Endometrial microvascular endothelial cells (primary cell): Measurements from ENCODE around the gene ALG14. TPM values are rescaled to one million over a fixed set of nuclear protein-coding genes. Genes with fewer than 3 reads are reported as not detected.
"Not testable (repeated sequence)": the region's sequence is repeated elsewhere in the genome, so short reads cannot be mapped to it uniquely, and the experiment has no call there.

ENCODE experiments used
- in situ Hi-C: cut with HindIII; loops from 2 replicates; pipeline ENCODE4 v1.10.0; 2017; ENCODE audit warnings: low sequenced_read_pairs, low pct_unique_long_range_greater_than_20kb; ENCODE audit errors: inconsistent ontology term
- total RNA-seq: library from RNA; depleted of rRNA; stranded (reverse); fragments of >200 nt; gene quantifications from one replicate; pipeline ENCODE4 v1.2.3, GENCODE V29; 2015; ENCODE audit errors: inconsistent ontology term

Gene ALG14
- total RNA-seq, 1 donor from 2014 or later = 1.2 TPM

- in situ Hi-C loops = not testable (repeated sequence)
These were observed 18.5 kb upstream of the ALG14 start for GRCh38 chr1:95091290-95091689.

GRCh38 chr1:95089650-95090287 lies 17.0 kb upstream of the ALG14 start:
- in situ Hi-C loops = no loop called here

GRCh38 chr1:95088303-95088702 lies 15.6 kb upstream of the ALG14 start:
- in situ Hi-C loops = no loop called here

DNA sequence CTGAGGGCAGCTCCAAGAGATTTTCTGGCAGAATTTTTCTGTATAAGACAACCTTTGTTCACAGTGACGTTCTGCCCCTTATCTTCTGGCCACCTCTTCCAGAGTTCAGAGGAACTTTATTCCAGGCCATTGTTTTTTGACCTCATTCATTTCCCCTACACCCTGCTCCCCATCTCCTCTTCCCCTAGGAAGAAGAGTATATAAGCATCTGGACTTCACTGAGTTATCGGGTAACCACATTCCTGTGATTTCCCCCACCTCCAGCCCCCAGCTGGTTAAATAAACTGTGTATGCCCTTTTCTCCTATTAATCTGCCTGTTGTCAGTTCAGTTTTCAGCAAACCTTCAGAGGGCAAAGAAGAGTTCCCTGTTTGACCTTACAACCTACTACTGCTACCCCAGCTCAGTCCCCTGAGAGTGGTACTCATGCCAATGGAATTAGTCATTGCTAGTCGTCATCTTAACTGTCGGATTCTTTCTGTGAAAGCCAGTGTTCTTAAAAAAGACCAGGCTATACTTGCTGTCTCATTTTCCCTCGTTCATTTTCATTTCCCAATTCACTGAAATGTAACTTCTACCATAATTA lies 14.3 kb upstream of the ALG14 start:
- in situ Hi-C loops = no loop called here

- in situ Hi-C loops = no loop called here
These were observed 12.6 kb upstream of the ALG14 start for GRCh38 chr1:95085376-95085775.

DNA sequence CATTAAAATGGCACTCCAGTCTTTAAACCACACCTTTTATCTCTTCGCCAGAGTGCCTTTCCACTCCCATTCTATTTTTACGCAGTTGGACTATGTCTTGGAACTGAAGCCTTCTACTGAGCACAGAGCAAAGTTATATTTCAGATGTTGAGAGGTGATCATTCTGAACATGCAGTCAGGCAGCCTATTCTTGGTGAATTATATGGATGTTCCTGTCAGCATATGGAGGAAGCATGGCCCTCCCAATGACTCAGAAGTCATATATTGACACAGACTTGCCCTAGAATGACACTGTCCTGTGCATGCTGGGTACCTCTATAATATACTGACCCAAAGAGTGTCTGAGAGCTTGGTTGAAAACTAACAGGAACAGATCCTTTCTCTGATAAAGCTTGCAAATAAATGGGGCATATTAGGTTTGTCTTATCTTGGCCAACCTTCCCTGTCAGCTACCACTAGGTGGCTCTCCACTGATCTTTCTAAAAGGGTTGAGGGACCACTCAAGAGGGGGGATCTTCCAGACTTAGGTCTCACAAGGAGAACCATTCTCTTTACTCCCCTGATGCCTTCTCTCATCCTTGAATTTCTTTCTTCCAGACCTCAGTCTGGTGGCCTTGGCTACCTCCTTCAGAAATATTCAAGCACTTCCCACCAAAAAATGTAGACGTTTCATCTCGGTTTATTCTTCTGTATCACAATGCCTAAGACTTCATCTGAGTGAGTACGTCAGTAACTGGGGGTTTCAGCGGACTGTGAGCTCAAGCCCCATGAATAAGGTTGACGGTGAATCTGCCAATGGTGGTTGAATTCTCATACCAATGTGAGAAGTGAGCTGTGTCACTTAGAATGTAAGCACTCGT lies 11.8 kb upstream of the ALG14 start:
- in situ Hi-C loops = no loop called here

GRCh38 chr1:95080879-95081278 lies 8.1 kb upstream of the ALG14 start:
- in situ Hi-C loops = no loop called here

- in situ Hi-C loops = no loop called here
These were observed 7.7 kb upstream of the ALG14 start for GRCh38 chr1:95080446-95080845.

DNA sequence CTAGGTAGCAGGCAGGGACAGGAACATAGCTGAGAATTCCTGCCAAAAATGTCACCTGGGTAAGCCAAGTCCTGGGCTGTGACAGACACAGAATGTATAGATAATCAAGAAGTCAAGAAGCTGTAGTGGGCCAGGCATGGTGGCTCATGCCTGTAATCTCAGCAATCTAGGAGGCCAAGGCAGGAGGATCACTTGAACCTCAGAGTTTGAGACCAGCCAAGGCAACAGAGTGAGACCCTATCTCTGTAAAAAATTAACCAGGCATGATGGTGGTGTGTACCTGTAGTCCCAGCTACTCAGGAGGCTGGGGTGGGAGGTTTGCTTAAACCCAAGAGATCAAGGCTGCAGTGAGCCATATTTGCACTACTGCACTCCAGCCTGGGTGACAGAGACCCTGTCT lies 3.3 kb upstream of the ALG14 start:
- in situ Hi-C loops = no loop called here

- in situ Hi-C loops = loop anchor here (25.0 kb wide), 1 partner anchor 164 kb away; the partner anchor contains the start of gene RWDD3
These were observed 695 bp upstream of the ALG14 start for GRCh38 chr1:95073446-95073845.

DNA sequence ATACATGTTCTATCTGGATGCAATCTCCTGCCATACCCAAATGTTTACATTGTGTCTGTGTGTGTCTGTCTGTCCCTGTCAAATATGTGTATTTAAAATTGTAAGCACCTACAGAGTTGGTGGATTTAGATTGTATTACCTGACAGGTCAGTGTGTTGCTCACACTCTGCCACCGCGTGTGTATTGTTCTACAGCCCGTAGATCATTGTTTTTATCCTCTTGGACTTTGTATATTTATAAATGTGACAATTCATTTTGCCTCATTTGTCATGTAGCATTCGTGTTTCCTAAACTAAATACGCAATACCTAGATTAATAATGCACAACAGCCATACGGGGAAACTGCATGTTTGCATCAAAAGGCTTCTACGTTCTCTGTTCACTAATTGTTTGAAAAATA lies 634 bp downstream of the ALG14 start:
- in situ Hi-C loops = loop anchor here (25.0 kb wide), 1 partner anchor 165 kb away; the partner anchor contains the start of gene RWDD3

DNA sequence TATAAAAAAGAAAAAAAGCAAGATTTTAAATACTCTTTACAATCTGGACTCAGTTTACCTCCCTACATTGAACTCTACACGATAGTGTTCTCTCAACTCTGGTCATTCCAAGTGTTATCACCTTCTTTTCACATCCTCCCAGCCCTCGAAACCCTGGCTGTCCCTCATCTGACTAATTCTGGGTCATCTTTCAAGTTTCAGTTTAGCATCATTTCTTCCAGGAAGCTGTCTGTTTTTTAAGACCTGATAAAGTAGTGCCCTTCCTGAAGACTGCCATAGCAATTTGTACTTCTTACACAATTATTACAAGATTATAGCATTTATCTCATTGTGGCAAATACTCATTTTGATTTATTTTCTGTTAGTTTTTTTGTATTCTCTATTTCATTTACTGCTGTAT lies 1.2 kb downstream of the ALG14 start:
- in situ Hi-C loops = loop anchor here (25.0 kb wide), 1 partner anchor 166 kb away; the partner anchor contains the start of gene RWDD3

GRCh38 chr1:95069710-95070093 lies 3.0 kb downstream of the ALG14 start:
- in situ Hi-C loops = loop anchor here (25.0 kb wide), 1 partner anchor 168 kb away; the partner anchor contains the start of gene RWDD3

DNA sequence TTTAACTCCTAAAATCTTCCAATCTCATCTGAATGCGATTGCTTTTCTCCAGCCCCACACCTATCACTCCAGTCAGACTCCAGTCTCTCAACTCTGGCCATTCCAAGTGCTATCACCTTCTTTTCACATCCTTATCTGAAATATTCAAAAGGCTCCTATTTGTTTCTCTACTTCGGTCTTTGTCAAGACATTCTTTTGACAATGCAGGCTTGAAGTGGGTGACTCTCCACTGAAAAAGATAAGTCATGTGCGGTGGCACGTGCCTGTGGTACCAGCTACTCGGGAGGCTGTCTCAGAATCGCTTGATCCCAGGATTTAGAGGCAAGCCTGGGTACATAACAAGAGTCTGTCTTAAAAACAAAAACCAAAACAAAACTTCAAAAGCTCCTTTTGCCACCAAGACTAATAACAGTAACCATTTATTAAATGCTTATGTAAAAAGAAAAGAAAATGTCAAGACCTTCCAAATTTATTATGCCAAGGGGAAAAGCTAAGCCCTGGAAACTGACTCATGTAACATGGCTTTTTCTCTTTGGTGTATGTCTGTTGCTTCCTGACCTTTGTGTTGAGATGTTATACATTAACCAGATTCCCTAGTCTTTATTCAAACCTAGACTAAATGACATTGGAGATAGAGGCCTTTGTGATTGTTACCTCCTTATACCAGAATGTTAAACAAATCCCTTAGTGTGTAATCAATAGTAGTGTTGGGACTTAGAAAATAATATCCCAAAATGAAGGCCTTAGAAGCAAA lies 3.6 kb downstream of the ALG14 start:
- in situ Hi-C loops = loop anchor here (25.0 kb wide), 1 partner anchor 168 kb away; the partner anchor contains the start of gene RWDD3

DNA sequence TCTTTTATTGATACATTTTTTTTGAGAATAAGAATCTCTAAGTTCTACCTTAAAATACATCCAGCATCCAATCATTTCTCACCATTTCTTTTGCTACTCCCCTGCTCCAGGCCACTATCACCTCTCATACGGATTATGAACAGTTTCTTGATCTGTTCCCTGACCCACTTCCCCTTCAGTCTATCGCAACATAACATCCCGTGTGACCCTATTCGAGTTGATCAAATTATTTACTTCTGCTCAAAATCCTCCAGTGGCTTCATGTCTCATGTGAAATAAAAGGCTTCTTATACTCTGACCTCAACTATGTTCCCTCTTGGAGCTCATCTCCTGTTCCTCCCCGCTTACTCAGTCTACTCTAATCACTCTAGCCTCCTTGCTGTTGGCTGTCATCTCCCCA lies 5.2 kb downstream of the ALG14 start:
- in situ Hi-C loops = loop anchor here (25.0 kb wide), 1 partner anchor 170 kb away; the partner anchor contains the start of gene RWDD3

DNA sequence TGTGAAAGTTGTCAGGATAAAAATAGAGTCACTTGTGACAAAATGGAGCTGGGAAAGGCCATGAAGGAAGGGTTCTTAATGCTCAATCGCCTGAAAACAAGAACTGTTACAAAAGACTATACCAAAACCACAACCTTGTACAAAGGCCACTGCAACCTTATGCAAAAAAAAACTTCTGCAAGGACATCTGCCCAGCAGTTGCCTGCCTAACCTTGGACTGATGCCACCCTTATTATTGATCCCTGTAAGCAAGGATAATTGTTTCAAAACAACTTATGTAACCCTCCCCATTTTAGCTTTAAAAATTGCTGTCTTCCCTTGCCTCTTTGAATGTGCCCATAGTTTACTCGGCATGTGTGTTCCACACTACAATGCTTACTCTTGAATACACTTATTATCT lies 5.7 kb downstream of the ALG14 start:
- in situ Hi-C loops = loop anchor here (25.0 kb wide), 1 partner anchor 170 kb away; the partner anchor contains the start of gene RWDD3

GRCh38 chr1:95061445-95062006 lies 11.2 kb downstream of the ALG14 start:
- in situ Hi-C loops = loop anchor here (25.0 kb wide), 1 partner anchor 176 kb away; the partner anchor contains the start of gene RWDD3

- in situ Hi-C loops = loop anchor here (25.0 kb wide), 1 partner anchor 178 kb away; the partner anchor contains the start of gene RWDD3
These were observed 13.8 kb downstream of the ALG14 start for GRCh38 chr1:95058974-95059373.
